ENCODE results near the gene S1PR4. TPM values are rescaled to one million over a fixed set of nuclear protein-coding genes. Genes with fewer than 3 reads are reported as not detected.
A peak's percentile ranks its signal among the peaks of the same experiment; 100 is the strongest.

S1PR4 gene
- total and polyA plus RNA-seq, 2 donors from 2014 or later, result 0.67 to 5.1 TPM

GRCh38 chr19:3157096-3157845 lies 21.3 kb upstream of the S1PR4 start:
- Histone ChIP-seq H3K27me3 (ENCODE audit: control insufficient read depth, insufficient read depth, low read length) (no peaks in the 10 kb centered on the region), H3K9me3 (ENCODE audit: control insufficient read depth in 2 of 3, insufficient read depth in 1 of 3, low read length in 3 of 3) (no peaks in the 10 kb centered on the region), H3K4me1 (ENCODE audit: control insufficient read depth in 2 of 3, insufficient read depth in 2 of 3, low read depth in 1 of 3, low read length in 3 of 3) (peaks cover 0 to 10% (median 0%) of the 10 kb centered on the region in 3 donors), H3K9ac (ENCODE audit: low read length in 3 of 3) (no peak overlapping the region), H3K27ac (ENCODE audit: low read depth in 2 of 2, low read length in 2 of 2) (no peak overlapping the region), H3K4me3 (ENCODE audit: low read length in 3 of 3) (no peak overlapping the region), H3K36me3 (ENCODE audit: control insufficient read depth in 2 of 3, insufficient read depth in 3 of 3, low read length in 3 of 3) (no peaks in the 10 kb centered on the region)
- DNase-seq (peak in 1 of 5 donors; percentile 46), FAIRE-seq (no peak)
- TF ChIP-seq CTCF (IDR thresholded peaks at IDR 0.05; ENCODE audit: borderline replicate concordance, extremely low read depth, insufficient read depth), result no peak
- intact Hi-C loops (cut with DNase I), result no loop called here

- no peak for TF ChIP-seq CTCF (IDR thresholded peaks at IDR 0.05; ENCODE audit: borderline replicate concordance, extremely low read depth, insufficient read depth)
- Histone ChIP-seq H3K9me3 (ENCODE audit: control insufficient read depth in 2 of 3, insufficient read depth in 1 of 3, low read length in 3 of 3) (no peaks in the 10 kb centered on the region), H3K36me3 (ENCODE audit: control insufficient read depth in 2 of 3, insufficient read depth in 3 of 3, low read length in 3 of 3) (no peaks in the 10 kb centered on the region), H3K27ac (ENCODE audit: low read depth in 2 of 2, low read length in 2 of 2) (no peak overlapping the region), H3K4me1 (ENCODE audit: control insufficient read depth in 2 of 3, insufficient read depth in 2 of 3, low read depth in 1 of 3, low read length in 3 of 3) (peaks cover 0 to 10% (median 0%) of the 10 kb centered on the region in 3 donors), H3K4me3 (ENCODE audit: low read length in 3 of 3) (no peak overlapping the region), H3K27me3 (ENCODE audit: control insufficient read depth, insufficient read depth, low read length) (no peaks in the 10 kb centered on the region), H3K9ac (ENCODE audit: low read length in 3 of 3) (no peak overlapping the region)
- intact Hi-C loops (cut with DNase I), result no loop called here
- no peak for FAIRE-seq
- DNase-seq, result no peak
These were observed 19.0 kb upstream of the S1PR4 start for GRCh38 chr19:3159565-3159964.

GRCh38 chr19:3160219-3160618 lies 18.4 kb upstream of the S1PR4 start:
- H3K9me3 ChIP-seq (ENCODE audit: control insufficient read depth in 2 of 3, insufficient read depth in 1 of 3, low read length in 3 of 3), result no peaks in the 10 kb centered on the region
- H3K9ac ChIP-seq (ENCODE audit: low read length in 3 of 3), result no peak overlapping the region
- no peak overlapping the region for H3K4me3 ChIP-seq (ENCODE audit: low read length in 3 of 3)
- FAIRE-seq, result no peak
- H3K4me1 ChIP-seq (ENCODE audit: control insufficient read depth in 2 of 3, insufficient read depth in 2 of 3, low read depth in 1 of 3, low read length in 3 of 3), result peaks cover 0 to 9% (median 0%) of the 10 kb centered on the region in 3 donors
- H3K27me3 ChIP-seq (ENCODE audit: control insufficient read depth, insufficient read depth, low read length), result no peaks in the 10 kb centered on the region
- no peak overlapping the region for H3K27ac ChIP-seq (ENCODE audit: low read depth in 2 of 2, low read length in 2 of 2)
- intact Hi-C loops (cut with DNase I), result no loop called here
- H3K36me3 ChIP-seq (ENCODE audit: control insufficient read depth in 2 of 3, insufficient read depth in 3 of 3, low read length in 3 of 3), result no peaks in the 10 kb centered on the region
- TF ChIP-seq CTCF (IDR thresholded peaks at IDR 0.05; ENCODE audit: borderline replicate concordance, extremely low read depth, insufficient read depth), result no peak
- no peak for DNase-seq
